GM12878 (cell line): Measurements from ENCODE around the gene MPC1. TPM values are rescaled to one million over a fixed set of nuclear protein-coding genes. Genes with fewer than 3 reads are reported as not detected.

ENCODE experiments used
- ATAC-seq: fragments of 200-7000 bp; cut with Tn5 transposase; 3 replicates; pipeline ENCODE4 v1.9.1; 2020; ENCODE audit warnings: mild to moderate bottlenecking, moderate library complexity
- BruUV-seq: library from RNA; stranded (reverse); fragments of 400-500 nt; replicated peaks from 2 replicates; lab custom pipeline; 2021; lab: Mats Ljungman, UMichigan
- CTCF ChIA-PET: fragments of 300-600 bp; sonication (Branson Sonifier 250); formaldehyde crosslinking; extraction: SDS; loops from one replicate; lab custom pipeline; 2021; ENCODE audit warnings: inconsistent platforms; lab: Yijun Ruan, JAX
- POLR2A ChIA-PET: fragments of 350-600 bp; formaldehyde crosslinking; extraction: SDS; loops from one replicate; lab custom pipeline; 2021; ENCODE audit warnings: inconsistent platforms; lab: Charles Lee
- RAD21 ChIA-PET: fragments of 300-600 bp; sonication (Branson Sonifier 250); formaldehyde crosslinking; loops from one replicate; lab custom pipeline; 2023; ENCODE audit warnings: antibody characterized with exemption; ENCODE audit not compliant: unreplicated experiment; lab: Charles Lee
- SMC1A ChIA-PET: fragments of 300-600 bp; sonication (Branson Sonifier 250); formaldehyde crosslinking; loops from one replicate; lab custom pipeline; 2023; ENCODE audit not compliant: unreplicated experiment, uncharacterized antibody; lab: Charles Lee
- DNase-seq: peaks from one replicate; pipeline ENCODE4 v3.0.0-alpha.2; 2011; ENCODE audit warnings: low read depth, low spot score
- FAIRE-seq: peaks from 3 replicates; lab custom pipeline; 2011; peaks lifted over from hg19 to GRCh38; lab: Jason Lieb, UNC
- H2AFZ ChIP-seq: 2 replicates; pipeline ENCODE4 v1.6.0; 2011; ENCODE audit warnings: low read depth, low read length, control low read depth; ENCODE audit not compliant: control insufficient read depth
- H3K27ac ChIP-seq: 2 replicates; pipeline ENCODE4 v1.5.1; 2011; ENCODE audit warnings: control low read depth; ENCODE audit not compliant: control insufficient read depth, insufficient read depth
- H3K27me3 ChIP-seq, 2 experiments: replicated peaks in 1 of 2; 2 replicates each; pipeline versions ENCODE4 v1.6.0 to v1.6.1; 2011; ENCODE audit warnings: low read length in 1 of 2; ENCODE audit not compliant: control insufficient read depth in 2 of 2, insufficient read depth in 2 of 2
- H3K36me3 ChIP-seq, 2 experiments: 2 replicates each; pipeline ENCODE4 v1.5.1; 2011; ENCODE audit warnings: low read length in 1 of 2; ENCODE audit not compliant: control insufficient read depth in 2 of 2, insufficient read depth in 2 of 2
- H3K4me1 ChIP-seq: 2 replicates; pipeline ENCODE4 v1.6.1; 2011; ENCODE audit warnings: mild to moderate bottlenecking, low read length, moderate library complexity, mixed read lengths; ENCODE audit not compliant: control insufficient read depth, insufficient read depth
- H3K4me2 ChIP-seq: 2 replicates; pipeline ENCODE4 v1.6.0; 2011; ENCODE audit warnings: control low read depth; ENCODE audit not compliant: control insufficient read depth, insufficient read depth
- H3K4me3 ChIP-seq: fragments of 200-600 bp; sonication (generic); 2 replicates; pipeline ENCODE4 v1.5.1; 2016
- H3K79me2 ChIP-seq: 2 replicates; pipeline ENCODE4 v1.6.0; 2011; ENCODE audit warnings: low read length; ENCODE audit not compliant: control insufficient read depth, insufficient read depth
- H3K9ac ChIP-seq: 2 replicates; pipeline ENCODE4 v1.8.0; 2011; ENCODE audit warnings: low read length, control low read depth, mixed read lengths; ENCODE audit not compliant: control insufficient read depth, insufficient read depth
- H3K9me3 ChIP-seq: replicated peaks from 3 replicates; pipeline ENCODE4 v1.5.1; 2011; ENCODE audit warnings: mild to moderate bottlenecking, low read length; ENCODE audit not compliant: control insufficient read depth, insufficient read depth
- H4K20me1 ChIP-seq: 2 replicates; pipeline ENCODE4 v1.6.0; 2011; ENCODE audit not compliant: control insufficient read depth, insufficient read depth
- CEBPB ChIP-seq, 2 experiments: fragments of 150-350 bp in 1 of 2; IDR thresholded peaks; 2 replicates each; pipeline ENCODE4 v1.6.1; 2012 to 2014; ENCODE audit warnings: low read depth in 2 of 2, low read length in 2 of 2, borderline replicate concordance in 1 of 2, inconsistent platforms in 1 of 2
- IKZF2 ChIP-seq, 2 experiments: fragments of 450-650 bp; IDR thresholded peaks; 2 replicates each; pipeline ENCODE4 v1.6.1; 2017; ENCODE audit warnings: mild to moderate bottlenecking in 2 of 2, moderate library complexity in 2 of 2
- WGBS: methylation state at CpG from one replicate; pipeline ENCODE4 v1.1.6; 2016; ENCODE audit warnings: low lambda C conversion rate; ENCODE audit not compliant: insufficient replicate concordance, insufficient coverage; ENCODE audit errors: missing lambda C conversion rate; 5-methylcytosine and 5-hydroxymethylcytosine counted together
- in situ Hi-C: fragments of 300-500 bp; cut with MboI; formaldehyde crosslinking; loops from 9 replicates; pipeline ENCODE4 v1.14.3; 2018; ENCODE audit warnings: mixed read lengths
- intact Hi-C: fragments of 100-400 bp; cut with micrococcal nuclease; formaldehyde crosslinking; loops from one replicate; pipeline ENCODE4 v1.14.2; 2022; ENCODE audit not compliant: unreplicated experiment
- polyA plus RNA-seq, 11 experiments: library from polyadenylated mRNA; depleted of rRNA in 4 of 11; unstranded in 6 of 11; stranded (reverse) in 5 of 11; fragments of >200 nt; fragmentation: Nextera tagmentation in 4 of 11; fragmentation: Illumina TruSeq in 1 of 11; extraction: Ambion mirVana in 4 of 11; extraction: Trizol in 1 of 11; gene quantifications; 1 replicate in 1 of 11; 2 replicates in 10 of 11; pipeline versions ENCODE4 v1.2.1 to v1.2.3, GENCODE V29; 2011 to 2016; ENCODE audit warnings: inconsistent platforms in 2 of 11, missing spikeins in 2 of 11, low read depth in 1 of 11
- total RNA-seq, 4 experiments: library from RNA; depleted of rRNA in 3 of 4; stranded (reverse); fragments of >200 nt in 3 of 4; fragmentation: Illumina TruSeq in 1 of 4; extraction: Trizol in 1 of 4; gene quantifications; 2 replicates each; pipeline versions ENCODE4 v1.2.1 to v1.2.3, GENCODE V29; 2013 to 2021

MPC1 gene
- total and polyA plus RNA-seq, 10 of the 15 experiments (the other 5 are each of a cell fraction or from before 2014, with no cell fraction given): 53.2 to 177 (median 78.8) TPM

- Histone ChIP-seq H3K36me3 (no peaks in the 10 kb centered on the region), H3K4me1 (peaks cover 6% of the 10 kb centered on the region), H3K9me3 (no peaks in the 10 kb centered on the region; the same call in 2 of the 3 replicates), H3K27ac (no peak overlapping the region), H4K20me1 (no peaks in the 10 kb centered on the region; the same call in 1 of the 2 replicates), H3K4me2 (no peak overlapping the region; the same call in 1 of the 2 replicates), H2AFZ (no peak overlapping the region), H3K79me2 (no peaks in the 10 kb centered on the region), H3K9ac (no peak overlapping the region), H3K4me3 (no peak overlapping the region), H3K27me3 (no peaks in the 10 kb centered on the region)
- ChIA-PET POLR2A (no interaction called here), CTCF (interaction anchor here (0.8 kb wide), 1 partner anchor 12 kb away, joined by 3 read pairs; no protein-coding TSS in a partner anchor), SMC1A (interaction anchor here (1.2 kb wide), 2 partner anchors 11 to 99 kb away, joined by 3 read pairs; no protein-coding TSS in a partner anchor), RAD21 (no interaction called here)
- FAIRE-seq (no peak), DNase-seq (no peak), ATAC-seq (no peak)
- intact Hi-C loops: no loop called here
- no peak for TF ChIP-seq CEBPB (IDR thresholded peaks at IDR 0.05; ENCODE audit: borderline replicate concordance in 1 of 2, low read depth in 2 of 2, low read length in 2 of 2)
- in situ Hi-C loops: no loop called here
- WGBS: 80% methylated on average over 38 of the region's 49 CpGs
- BruUV-seq: no TSS peak
These were observed 29.6 kb upstream of the MPC1 start for GRCh38 chr6:166412156-166412910.

- H3K9me3 ChIP-seq: no peaks in the 10 kb centered on the region; the same call in 2 of the 3 replicates
- no peak for DNase-seq
- no peaks in the 10 kb centered on the region for H3K79me2 ChIP-seq
- peak overlapping the region; percentile 3; the same call in 1 of the 2 replicates for H3K4me2 ChIP-seq
- no peaks in the 10 kb centered on the region; the same call in 1 of the 2 replicates for H4K20me1 ChIP-seq
- peak; percentile 38; the same call in 2 of the 3 replicates for ATAC-seq
- WGBS: 53% methylated on average over 12 of the region's 12 CpGs
- in situ Hi-C loops: no loop called here
- BruUV-seq: no TSS peak
- H3K9ac ChIP-seq: no peak overlapping the region
- RAD21 ChIA-PET: no interaction called here
- no peak for TF ChIP-seq IKZF2 (IDR thresholded peaks at IDR 0.05)
- TF ChIP-seq, all 136 proteins: peak for 0
- H3K4me1 ChIP-seq: peaks cover 6% of the 10 kb centered on the region
- SMC1A ChIA-PET: interaction anchor here (1.2 kb wide), 2 partner anchors 10 to 99 kb away, joined by 3 read pairs; no protein-coding TSS in a partner anchor
- FAIRE-seq: no peak
- no peaks in the 10 kb centered on the region for H3K36me3 ChIP-seq
- H3K4me3 ChIP-seq: no peak overlapping the region
- CTCF ChIA-PET: interaction anchor here (0.8 kb wide), 1 partner anchor 11 kb away, joined by 3 read pairs; no protein-coding TSS in a partner anchor
- intact Hi-C loops: no loop called here
- no peaks in the 10 kb centered on the region for H3K27me3 ChIP-seq
- POLR2A ChIA-PET: no interaction called here
- H3K27ac ChIP-seq: no peak overlapping the region
- H2AFZ ChIP-seq: peak overlapping the region; percentile 42; the same call in 1 of the 2 replicates
These were observed 29.0 kb upstream of the MPC1 start for GRCh38 chr6:166411721-166412151.
